GM03348 (cell line): Measurements from ENCODE around the gene ACTC1.
"Not testable (repeated sequence)": the region's sequence is repeated elsewhere in the genome, so short reads cannot be mapped to it uniquely, and the experiment has no call there.

Experiments used
- DNase-seq: peaks from one replicate; pipeline ENCODE4 v3.0.0; 2012; ENCODE audit warnings: low spot score

The ACTC1 gene

GRCh38 chr15:34795267-34796081, at the start of gene ACTC1:
Gene ACTC1 (minus strand): TSS chr15:34795549. CDS start chr15:34794808, 741 bp downstream.
- DNase-seq, result peak; percentile 92

GRCh38 chr15:34841262-34841725, 45.9 kb upstream of the ACTC1 start:
- peak; percentile 54 for DNase-seq

DNA sequence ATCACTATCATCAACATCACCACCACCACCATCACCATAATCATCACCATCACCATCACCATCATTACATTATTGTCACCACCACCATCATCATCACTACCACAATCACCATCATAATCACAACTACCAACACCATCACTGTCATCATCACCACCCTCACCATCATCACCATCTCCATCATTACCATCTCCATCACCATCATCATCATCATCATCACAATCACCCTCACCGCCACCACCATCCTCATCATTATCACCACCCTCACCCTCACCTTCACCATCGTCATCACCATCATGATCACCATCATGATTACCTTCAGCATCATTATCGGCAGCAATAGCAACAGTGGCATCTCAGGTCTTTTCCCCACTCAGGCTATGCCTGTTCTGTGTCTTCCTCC, 42.9 kb upstream of the ACTC1 start:
- no peak for DNase-seq

- DNase-seq, result peak; percentile 72
Measured at GRCh38 chr15:34837246-34838016, 42.1 kb upstream of the ACTC1 start.

DNA sequence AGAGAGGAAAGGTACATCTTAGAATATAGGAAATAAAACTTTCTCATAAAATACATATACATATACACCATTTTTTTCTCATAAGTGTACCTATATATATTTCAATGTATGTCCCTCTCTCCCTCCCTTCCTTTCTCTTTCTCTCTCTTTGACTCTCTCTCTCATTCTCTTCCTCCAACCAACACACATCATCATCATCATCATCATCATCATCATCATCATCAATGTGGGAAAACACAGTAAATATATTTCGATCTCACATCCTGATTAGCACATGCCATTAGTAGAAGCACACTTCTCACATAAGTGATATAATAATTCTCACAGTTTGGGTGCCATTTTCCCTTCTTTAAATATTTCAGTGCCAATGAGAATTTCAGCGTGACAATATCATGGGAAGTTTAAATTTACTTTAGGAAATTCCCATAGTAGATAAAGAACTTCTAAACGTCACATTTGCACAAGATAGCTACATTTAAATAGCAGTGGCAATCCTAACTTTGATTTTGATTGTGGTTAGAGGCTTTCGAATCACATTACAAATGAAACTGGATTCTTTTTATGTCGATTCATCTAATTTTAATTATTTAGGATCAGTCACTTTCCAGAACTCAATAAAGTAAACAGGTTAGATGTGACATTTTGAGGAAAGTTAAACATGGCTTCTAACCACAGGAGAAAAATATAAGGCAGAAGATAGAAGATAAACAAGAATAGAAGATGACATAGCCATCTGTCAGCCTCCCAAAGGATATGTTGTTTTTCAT, 33.0 kb upstream of the ACTC1 start:
- no peak for DNase-seq

- DNase-seq, result no peak
Measured at GRCh38 chr15:34821831-34822230, 26.5 kb upstream of the ACTC1 start.

- DNase-seq, result no peak
Measured at GRCh38 chr15:34820110-34820509, 24.8 kb upstream of the ACTC1 start.

DNA sequence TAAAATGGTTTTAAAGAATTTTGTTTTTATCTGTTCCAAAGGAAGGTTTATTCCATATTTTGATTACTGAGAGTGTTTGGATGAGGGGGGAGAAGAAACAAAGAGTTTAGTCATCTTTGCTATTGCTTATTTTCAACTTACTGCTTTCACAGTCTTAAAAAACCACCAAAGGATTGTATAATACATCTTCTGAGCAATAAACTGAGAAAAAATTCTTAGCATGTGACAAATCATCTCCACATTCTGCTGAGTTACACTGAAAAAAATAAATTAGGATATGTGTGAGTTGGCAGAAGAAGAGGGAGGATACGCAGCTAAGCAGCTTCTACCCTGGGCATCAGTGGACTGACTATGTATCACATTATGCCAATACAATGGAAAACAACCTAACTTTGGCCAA, 23.2 kb upstream of the ACTC1 start:
- peak; percentile 48 for DNase-seq

GRCh38 chr15:34815836-34816235, 20.5 kb upstream of the ACTC1 start:
- peak; percentile 22 for DNase-seq

DNA sequence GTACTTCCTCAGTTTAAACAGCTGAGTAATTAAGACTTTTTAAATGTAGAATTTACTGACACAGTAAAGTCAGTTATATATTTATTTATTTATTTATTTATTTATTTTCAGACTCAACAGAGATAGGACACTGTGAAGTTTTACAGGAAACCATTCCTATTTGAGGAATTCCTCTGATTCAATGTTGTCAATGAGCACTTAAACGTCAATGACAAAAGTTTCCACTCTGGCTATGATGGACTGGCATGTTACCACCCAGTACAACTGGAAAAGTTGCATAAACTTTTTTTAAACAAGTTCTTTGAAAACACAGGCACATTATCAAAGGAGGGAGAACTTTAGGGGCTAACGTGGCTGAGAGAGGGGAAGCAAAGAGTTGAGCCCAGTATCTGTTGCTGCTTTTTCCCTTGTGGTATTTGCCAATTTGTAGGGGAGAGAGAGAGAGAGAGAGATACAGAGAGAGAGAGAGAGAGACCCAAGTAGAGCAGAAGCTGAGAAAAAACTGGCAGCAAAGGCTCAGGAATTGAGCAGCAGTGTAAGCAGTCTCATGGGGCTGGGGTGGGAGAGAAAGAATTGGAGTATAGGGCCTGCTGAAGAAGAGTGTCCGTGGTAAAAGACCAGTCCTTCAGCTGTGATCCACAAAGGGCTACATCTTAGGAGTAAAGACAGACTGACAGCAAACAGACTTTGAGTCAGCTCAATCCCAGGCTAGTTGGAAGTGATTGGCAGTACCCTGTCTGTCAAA, 18.3 kb upstream of the ACTC1 start:
- no peak for DNase-seq

GRCh38 chr15:34812868-34813365, 17.6 kb upstream of the ACTC1 start:
- DNase-seq, result not testable (repeated sequence)

GRCh38 chr15:34812369-34812768, 17.0 kb upstream of the ACTC1 start:
- DNase-seq, result peak; percentile 43

DNA sequence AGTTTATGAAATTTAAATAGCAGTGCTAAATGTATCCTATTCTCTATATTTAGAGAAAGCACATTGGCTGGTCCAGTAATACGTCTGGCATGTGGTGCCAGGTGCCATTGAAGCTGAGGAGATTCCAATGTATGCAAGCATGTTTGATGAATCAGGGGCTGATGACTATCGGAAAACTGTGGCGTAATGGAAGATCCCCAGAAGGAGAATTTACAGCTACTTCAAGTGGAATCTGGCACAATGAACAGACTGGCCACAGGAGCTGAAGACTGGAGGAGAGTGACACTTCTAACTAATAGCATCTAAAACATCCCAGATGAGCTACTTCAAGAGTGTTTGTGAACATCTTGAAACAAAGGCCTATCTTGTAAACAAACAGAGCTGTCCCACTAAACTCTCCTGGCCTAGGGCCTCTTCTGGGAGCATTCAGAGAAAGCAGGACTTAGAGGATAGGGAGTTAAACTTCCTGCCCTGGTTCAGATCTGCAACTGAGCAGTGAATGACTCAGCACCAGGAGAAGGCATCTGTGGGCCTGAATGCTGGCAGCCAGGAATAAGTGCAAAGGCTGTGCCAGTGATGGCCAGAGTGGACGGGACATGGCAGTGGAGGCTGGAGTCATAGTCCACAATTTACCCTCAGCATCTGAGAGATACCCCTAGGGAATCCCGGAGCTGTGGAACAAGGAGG, 15.2 kb upstream of the ACTC1 start:
- peak; percentile 85 for DNase-seq

DNA sequence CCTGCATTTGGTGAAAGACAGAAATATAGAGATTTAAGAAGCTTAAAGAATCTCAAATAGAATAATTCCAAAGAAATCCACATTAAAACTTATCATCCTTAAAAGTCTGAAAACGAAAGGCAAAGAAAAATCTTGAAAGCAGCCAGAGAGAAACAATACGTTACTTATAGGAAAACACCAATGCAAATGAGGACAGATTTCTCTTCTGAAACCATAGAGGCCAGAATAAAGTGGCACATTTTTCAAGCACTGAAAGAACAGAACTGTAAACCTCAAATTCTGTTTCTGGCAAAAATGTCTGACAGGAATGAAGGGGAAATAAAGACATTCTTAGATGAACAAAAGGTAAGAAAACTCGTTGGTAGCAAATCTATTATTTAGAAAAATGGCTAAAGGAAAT, 13.8 kb upstream of the ACTC1 start:
- no peak for DNase-seq

DNA sequence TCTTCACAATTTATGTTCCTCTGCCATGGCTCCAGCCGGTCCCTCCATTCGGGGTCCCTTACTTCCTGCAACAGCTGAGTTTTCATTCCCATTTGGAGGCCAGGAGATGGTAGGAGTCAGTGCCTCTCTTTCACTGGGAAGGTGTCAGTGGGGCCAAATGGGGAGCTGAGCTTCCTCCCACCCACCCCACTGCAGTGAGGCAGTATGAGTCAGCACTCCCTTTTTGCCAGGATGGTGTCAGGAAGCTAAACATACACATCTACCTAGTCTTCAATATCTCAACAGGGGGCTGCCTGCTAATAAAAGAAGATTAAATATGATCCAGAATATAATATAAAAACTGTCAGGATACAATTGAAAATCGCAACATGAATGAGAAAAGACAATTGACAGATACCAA, 12.7 kb upstream of the ACTC1 start:
- peak; percentile 13 for DNase-seq

- DNase-seq, result not testable (repeated sequence)
Measured at GRCh38 chr15:34807241-34807640, 11.9 kb upstream of the ACTC1 start.

- no peak for DNase-seq
Measured at GRCh38 chr15:34804776-34805175, 9.4 kb upstream of the ACTC1 start.

DNA sequence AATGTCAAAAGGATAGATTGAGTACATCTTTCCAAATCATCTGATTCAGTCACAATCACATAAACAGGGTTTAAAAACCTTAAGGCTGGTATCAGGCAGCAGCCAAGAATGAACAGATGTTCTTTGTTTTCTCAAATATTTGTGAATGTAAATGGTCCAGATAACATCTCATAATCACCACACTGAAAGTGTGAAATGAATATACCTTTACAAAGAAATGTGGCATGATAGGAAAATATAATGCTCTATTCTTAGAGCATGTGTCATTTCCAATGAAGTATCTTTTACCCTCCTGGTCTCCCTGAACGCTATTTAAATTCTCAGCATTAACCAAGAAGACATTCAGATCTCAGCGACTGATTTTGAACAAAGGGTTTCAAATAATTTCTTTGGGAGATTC, 8.8 kb upstream of the ACTC1 start:
- no peak for DNase-seq

- no peak for DNase-seq
Measured at GRCh38 chr15:34802803-34803750, 7.7 kb upstream of the ACTC1 start.

DNA sequence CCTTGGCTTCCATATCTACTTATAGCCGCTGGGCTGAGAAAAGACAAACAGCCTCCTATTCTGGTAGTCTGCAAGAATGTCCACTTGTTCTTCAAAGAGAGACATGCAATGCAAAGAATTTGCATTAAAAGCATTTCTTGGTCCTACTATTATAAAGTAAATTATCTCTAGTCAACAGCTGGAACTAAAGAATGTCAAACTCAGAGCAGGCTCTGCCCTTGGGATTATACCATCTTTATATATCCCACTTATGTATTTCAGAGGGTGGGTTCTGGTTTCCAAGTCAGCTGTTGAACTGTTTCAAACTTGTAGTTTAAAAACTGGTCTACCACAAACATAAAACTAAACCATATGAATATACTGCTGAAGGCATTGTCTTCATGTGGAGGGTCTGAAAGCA, 7.0 kb upstream of the ACTC1 start:
- no peak for DNase-seq
